Body of pancreas (tissue), 4 donors: Measurements from ENCODE around the gene MAP1S.

Experiments
- CTCF ChIP-seq, 7 experiments: fragments of 450-650 bp in 4 of 7; fragments of 200-600 bp in 3 of 7; sonication (generic) in 3 of 7; IDR thresholded peaks; one replicate each; pipeline ENCODE4 v1.5.1; 2016 to 2019; ENCODE audit warnings: antibody characterized with exemption in 7 of 7
- POLR2A ChIP-seq, 3 donors: fragments of 450-650 bp; IDR thresholded peaks; one replicate each; pipeline ENCODE4 v1.6.1; 2016; ENCODE audit warnings: antibody characterized with exemption in 3 of 3, mild to moderate bottlenecking in 2 of 3

GRCh38 chr19:17684256-17684655, 35.0 kb upstream of the MAP1S start:
- TF ChIP-seq CTCF (IDR thresholded peaks at IDR 0.05): no peak
- no peak for TF ChIP-seq POLR2A (IDR thresholded peaks at IDR 0.05)
